Urothelium cell line (cell line): ENCODE data around the gene OR8J3.
"Not testable (repeated sequence)": the region's sequence is repeated elsewhere in the genome, so short reads cannot be mapped to it uniquely, and the experiment has no call there.

Source experiments
- DNase-seq: peaks from one replicate; pipeline ENCODE4 v3.0.0; 2011; ENCODE audit warnings: low spot score, mixed read lengths
- FAIRE-seq: peaks from 2 replicates; lab custom pipeline; 2011; peaks lifted over from hg19 to GRCh38; lab: Jason Lieb, UNC

The OR8J3 gene

GRCh38 chr11:56140151-56140661 is at the start of gene OR8J3:
Gene OR8J3 (minus strand): TSS chr11:56140201. CDS start chr11:56137718, 2,483 bp downstream.
- DNase-seq (no peak), FAIRE-seq (no peak)

- FAIRE-seq (no peak), DNase-seq (no peak)
Observed at GRCh38 chr11:56188602-56189001, 48.6 kb upstream of the OR8J3 start.

- FAIRE-seq, result no peak
Observed at GRCh38 chr11:56183459-56183858, 43.5 kb upstream of the OR8J3 start.

DNA sequence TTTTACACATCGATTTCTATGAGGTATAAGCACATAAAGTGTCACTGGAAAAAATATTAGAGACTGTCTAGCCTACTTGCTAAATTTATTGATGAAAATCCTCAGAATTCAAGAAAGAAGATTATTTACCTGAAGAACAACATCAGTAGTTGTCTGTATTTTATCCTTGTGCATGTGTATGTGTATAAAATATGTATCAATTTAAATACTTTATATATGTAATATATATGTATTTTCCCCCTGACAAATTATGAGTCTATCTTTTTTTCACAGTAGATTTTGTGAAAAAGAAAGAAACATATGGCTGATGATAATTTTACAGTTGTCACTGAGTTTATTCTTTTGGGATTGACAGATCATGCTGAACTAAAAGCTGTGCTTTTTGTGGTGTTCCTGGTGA is 36.3 kb upstream of the OR8J3 start, which contains the start of gene OR5J2:
Gene OR5J2 (plus strand): TSS at position 301 of the 400 bp plus-strand sequence. CDS start 0 bp downstream, at position 301.
- FAIRE-seq (no peak), DNase-seq (no peak)

More at GRCh38 chr11:56183459-56183858, 43.5 kb upstream of the OR8J3 start:
- DNase-seq, result no peak

DNA sequence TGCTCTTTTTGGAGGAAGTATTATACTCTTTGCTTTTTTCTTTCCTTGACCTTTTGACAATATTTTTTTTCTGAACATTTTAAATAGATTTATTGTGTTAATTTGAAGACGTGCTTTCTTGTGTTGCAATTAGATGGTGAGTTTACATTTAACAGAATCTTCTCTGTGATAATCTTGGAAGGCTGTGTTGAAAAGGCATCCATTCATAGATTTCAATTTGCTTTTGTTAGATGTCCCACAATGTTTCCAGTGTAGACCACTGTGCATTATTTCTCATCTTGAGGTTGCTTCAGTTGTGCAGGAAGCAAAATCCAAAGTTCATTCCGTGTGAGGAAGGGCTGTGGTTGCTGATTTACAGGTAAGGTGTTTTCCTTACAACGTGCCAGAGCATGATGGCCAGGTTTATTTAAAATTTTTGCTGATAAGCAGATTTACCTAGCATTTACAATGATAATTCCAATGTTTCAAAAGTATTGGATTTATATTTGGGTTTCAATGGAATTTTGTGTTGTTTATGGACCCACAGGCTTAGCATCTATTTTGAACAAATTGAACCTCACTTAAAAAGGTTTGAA is 32.3 kb upstream of the OR8J3 start:
- FAIRE-seq, result no peak
- DNase-seq, result no peak

GRCh38 chr11:56163804-56164203 is 23.8 kb upstream of the OR8J3 start:
- DNase-seq, result no peak
- FAIRE-seq, result no peak

GRCh38 chr11:56160217-56160616 is 20.2 kb upstream of the OR8J3 start, which contains the start of gene OR8K5:
Gene OR8K5 (minus strand): TSS chr11:56160317. CDS start chr11:56160317, 0 bp downstream.
- DNase-seq (no peak), FAIRE-seq (no peak)

DNA sequence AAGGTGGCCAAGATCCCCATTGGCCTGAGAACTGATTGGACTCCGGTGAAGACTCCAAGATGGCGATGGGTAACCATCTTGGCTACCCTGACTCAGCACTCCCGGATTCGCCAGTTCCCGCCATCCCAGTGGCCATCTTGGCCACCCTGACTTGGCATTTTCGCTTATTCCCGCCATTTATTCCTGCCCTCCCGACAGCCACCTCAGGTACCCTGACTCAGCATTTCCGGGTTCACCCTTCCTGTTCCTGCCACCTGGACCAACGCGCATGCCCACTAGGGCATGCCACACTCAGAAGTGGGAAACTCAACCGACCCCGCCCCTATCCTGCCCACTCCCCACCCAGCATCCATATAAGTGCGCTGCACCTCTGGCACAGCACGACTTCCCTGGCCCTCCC is 12.3 kb upstream of the OR8J3 start:
- no peak for DNase-seq
- FAIRE-seq, result no peak

DNA sequence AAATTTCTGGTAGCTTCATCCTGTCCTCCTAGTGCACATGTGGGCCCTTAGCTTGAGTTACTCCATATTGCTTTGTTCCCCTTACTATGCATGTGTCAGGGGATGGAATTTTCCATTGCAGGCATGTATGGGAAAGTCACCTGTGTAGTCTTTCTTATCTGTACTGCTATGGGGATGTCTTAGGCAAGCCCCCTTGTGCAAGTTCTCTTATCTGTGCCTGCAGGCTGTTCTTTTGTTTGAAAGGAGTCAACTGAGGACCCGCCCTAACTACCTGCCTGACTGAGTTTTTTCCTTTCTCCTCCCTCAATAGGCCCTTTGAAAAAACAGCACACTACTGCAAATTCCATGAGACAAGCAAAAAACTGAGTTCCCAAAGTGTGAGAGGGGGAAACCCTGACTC is 11.4 kb upstream of the OR8J3 start:
- FAIRE-seq (no peak), DNase-seq (no peak)

DNA sequence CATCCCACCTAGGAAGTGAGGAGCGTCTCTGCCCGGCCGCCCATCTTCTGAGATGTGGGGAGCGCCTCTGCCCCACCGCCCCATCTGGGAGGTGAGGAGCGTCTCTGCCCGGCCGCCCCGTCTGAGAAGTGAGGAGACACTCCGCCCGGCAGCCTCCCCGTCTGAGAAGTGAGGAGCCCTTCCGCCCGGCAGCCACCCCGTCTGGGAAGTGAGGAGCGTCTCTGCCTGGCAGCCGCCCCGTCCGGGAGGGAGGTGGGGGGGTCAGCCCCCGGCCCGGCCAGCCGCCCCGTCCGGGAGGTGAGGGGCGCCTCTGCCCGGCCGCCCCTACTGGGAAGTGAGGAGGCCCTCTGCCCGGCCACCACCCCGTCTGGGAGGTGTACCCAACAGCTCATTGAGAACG is 3.7 kb upstream of the OR8J3 start:
- not testable (repeated sequence) for DNase-seq, FAIRE-seq

DNA sequence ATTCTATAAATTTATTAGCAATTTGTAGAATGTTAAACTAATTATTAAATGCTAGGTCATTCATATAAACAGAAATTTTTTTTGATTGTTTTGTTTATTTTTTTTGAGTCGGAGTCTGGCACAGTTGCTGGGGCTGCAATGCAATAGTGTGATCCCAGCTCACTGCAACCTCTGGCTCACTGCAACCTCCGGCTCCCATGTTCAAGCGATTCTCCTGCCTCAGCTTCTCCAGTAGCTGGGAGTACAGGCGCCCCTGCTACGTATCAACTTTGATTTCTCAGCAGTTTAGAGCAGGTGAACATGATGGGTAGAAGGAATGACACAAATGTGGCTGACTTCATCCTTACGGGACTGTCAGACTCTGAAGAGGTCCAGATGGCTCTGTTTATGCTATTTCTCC is 17.9 kb downstream of the OR8J3 start, which contains the start of gene OR8H3:
Gene OR8H3 (plus strand): TSS at position 301 of the 400 bp plus-strand sequence. CDS start 0 bp downstream, at position 301.
- FAIRE-seq (no peak), DNase-seq (no peak)

DNA sequence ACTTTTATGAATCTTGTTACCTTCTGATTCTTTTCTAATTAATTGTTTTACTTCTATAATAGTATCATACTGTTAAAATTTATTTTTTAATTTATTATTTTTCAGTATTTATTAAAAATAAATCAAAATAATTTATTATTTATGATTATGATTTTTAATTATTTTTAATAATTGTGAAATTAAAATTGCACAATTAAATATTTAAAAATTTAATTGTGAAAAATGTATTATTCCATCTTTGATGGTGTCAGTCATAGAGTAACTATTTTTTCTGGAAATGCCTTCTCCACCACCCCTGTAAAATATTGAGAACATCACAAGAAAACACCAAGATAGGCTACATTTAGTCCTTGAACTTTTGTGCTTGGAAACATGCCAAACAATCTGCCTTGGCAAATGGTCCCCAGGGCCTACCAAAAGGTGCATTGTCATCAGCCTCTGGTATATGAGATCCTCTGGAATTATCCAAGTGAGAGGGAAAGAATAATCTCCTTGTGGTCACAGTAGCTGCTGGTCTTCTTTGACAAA is 36.7 kb downstream of the OR8J3 start, which contains the start of gene OR8H2:
Gene OR8H2 (plus strand): TSS at position 478 of the 528 bp plus-strand sequence. CDS start 1,356 bp downstream, outside the sequence.
- FAIRE-seq (no peak), DNase-seq (no peak)

DNA sequence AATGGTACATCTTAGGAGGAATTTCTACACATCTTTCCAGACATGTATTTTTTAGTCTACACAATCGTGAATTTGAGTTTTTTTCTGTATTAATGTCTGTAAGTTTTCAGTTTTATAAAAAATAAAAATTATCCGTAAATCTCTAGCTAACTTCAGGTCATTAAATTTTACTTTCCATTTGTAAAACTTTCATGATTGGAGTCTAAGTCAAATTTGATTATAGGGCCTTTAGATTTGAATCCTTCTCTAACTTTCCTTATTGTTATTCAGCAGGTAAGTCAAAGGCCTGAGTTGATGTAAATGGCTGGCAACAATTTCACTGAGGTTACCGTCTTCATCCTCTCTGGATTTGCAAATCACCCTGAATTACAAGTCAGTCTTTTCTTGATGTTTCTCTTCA is 47.0 kb downstream of the OR8J3 start, which contains the start of gene OR8I2:
Gene OR8I2 (plus strand): TSS at position 301 of the 400 bp plus-strand sequence. CDS start 0 bp downstream, at position 301.
- FAIRE-seq, result no peak
- DNase-seq, result no peak

DNA sequence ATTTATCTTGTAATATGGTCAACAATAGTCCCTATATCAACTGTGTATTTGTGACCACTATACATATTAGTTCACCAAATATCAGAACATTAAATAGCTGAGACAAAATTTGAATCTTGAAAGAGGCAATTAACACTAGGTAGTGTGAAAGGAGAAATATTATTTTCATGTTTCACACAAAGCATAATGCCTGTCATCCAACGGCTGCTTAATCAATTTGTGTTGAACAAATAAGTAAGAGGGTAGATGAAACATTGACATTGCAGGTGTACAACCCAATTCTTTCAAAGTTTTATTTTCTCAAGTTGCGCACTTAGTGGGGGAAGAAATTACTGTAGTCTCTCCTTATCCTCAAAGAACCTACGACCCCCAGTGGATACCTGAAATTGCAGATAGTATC is 50.3 kb downstream of the OR8J3 start:
- DNase-seq, result no peak

More for the DNA sequence above, 50.3 kb downstream of the OR8J3 start:
- FAIRE-seq, result no peak
